GM20000 (cell line): Measurements from ENCODE around the gene KLHL6.

Source experiments
- DNase-seq: peaks from one replicate; pipeline ENCODE4 v3.0.0; 2012; ENCODE audit warnings: low spot score
- CTCF ChIP-seq: IDR thresholded peaks from 2 replicates; pipeline ENCODE4 v1.5.1; 2012; ENCODE audit warnings: mild to moderate bottlenecking, control low read depth; ENCODE audit errors: extremely low read depth, missing control alignments

KLHL6 gene

DNA sequence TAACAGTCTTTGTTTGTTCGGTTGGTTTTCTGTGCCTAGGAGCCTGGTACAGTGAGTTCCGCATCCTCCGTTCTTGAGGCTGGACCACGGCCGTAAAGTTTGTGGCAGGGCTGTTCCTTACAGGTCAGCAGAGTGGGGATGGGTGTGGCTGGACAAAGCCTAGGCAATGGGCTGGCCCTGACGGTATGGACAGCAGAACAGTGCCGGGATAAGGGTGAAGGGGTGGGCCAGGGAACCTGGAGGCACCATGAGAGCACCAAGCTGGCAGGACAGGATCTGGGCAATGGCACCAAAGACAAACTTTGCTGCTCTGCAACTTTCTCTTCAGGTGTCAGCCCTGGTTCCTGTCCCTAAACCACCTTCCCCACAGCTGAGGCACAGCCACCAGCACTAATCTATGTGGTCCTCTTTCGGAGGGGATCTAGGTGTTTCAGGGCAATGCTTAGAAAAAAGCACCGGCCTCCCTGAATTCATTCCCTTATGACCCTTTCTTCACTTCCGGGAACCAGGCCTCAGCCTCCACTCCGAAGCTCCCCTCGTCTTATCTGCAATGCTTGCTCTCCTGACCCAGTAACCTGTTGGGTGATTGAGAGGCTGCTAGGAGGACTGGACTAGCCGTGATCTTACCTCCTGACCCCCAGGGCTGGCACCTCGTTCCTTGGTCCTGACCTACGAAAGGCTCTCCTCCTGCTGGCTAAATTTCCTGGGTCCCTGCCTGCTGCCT is 54.4 kb downstream of the KLHL6 start:
- TF ChIP-seq CTCF = no peak
- no peak for DNase-seq

- no peak for DNase-seq
- TF ChIP-seq CTCF = no peak
Measured at GRCh38 chr3:183500319-183500718, 55.2 kb downstream of the KLHL6 start.

GRCh38 chr3:183498634-183499033 is 56.9 kb downstream of the KLHL6 start:
- no peak for TF ChIP-seq CTCF
- no peak for DNase-seq

DNA sequence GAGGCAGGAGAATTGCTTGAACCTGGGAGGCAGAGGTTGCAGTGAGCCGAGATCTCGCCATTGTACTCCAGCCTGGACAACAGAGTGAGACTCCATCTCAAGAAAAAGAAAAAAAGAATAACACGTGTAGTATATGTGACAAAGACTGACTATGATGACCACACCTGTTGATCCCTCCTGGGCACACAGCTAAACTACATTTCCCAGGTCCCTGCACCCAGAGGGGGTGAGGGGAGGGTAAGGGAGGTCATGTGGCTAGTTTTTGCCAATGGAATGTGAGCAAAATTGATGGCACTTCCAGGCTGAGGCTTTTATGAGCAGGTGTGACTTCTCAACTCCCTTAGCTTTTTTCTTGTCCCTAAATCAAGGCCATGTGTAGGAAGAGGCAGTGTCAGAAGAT is 58.2 kb downstream of the KLHL6 start:
- no peak for DNase-seq
- TF ChIP-seq CTCF = no peak

DNA sequence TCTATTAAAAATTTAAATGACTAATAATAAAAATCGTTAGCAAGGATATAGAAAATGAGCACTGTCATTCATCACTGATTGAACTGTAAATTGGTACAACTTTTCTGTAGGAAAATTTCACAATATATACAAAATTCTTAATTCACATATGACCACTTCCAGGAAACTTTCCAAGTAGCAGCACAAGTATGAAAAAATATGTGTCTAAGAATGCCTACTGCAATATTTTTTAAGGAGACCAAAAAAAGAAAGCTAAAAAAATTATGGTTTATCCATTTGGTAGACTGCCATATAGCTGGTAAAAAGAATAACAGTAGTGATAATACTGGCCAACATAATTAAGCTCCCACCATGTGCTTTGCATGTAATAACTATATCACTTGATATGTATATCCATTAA is 59.2 kb downstream of the KLHL6 start:
- no peak for TF ChIP-seq CTCF
- DNase-seq = no peak

- TF ChIP-seq CTCF = no peak
Measured at GRCh38 chr3:183494341-183494740, 61.2 kb downstream of the KLHL6 start.

GRCh38 chr3:183493296-183494045 is 62.0 kb downstream of the KLHL6 start:
- TF ChIP-seq CTCF = no peak
- no peak for DNase-seq

More at GRCh38 chr3:183494341-183494740, 61.2 kb downstream of the KLHL6 start:
- no peak for DNase-seq
